ENCODE results near the gene C18orf63. TPM values are rescaled to one million over a fixed set of nuclear protein-coding genes. Genes with fewer than 3 reads are reported as not detected.

C18orf63 gene
- total RNA-seq, 2 experiments from 2014 or later: not detected

DNA sequence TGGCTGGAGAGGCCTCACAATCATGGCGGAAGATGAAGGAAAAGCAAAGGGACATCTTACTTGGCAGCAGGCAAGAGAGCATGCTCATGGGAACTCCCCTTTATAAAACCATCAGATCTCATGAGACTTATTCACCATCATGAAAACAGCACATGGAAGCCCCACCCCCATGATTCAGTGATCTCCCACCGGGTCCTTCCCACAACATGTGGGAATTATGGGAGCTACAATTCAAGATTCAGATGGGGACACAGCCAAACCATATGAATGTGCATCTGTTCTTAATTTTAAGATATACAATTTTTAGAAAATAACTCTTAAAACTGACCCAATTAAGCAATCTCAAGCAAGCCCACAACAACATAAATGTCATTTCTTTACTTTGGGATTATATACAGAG is 12.6 kb downstream of the C18orf63 start:
- Mint-ChIP-seq H3K27ac (no peak overlapping the region), H3K4me3 (no peak overlapping the region), H3K27me3 (peaks cover 3% of the 10 kb centered on the region), H3K4me1 (ENCODE audit: low read depth) (no peaks in the 10 kb centered on the region), H3K36me3 (ENCODE audit: low read depth) (no peaks in the 10 kb centered on the region), H3K9me3 (no peaks in the 10 kb centered on the region)
- Histone ChIP-seq H3K36me3 (ENCODE audit: insufficient read depth, low read length) (no peaks in the 10 kb centered on the region), H3K27ac (ENCODE audit: low read depth in 1 of 2, low read length in 2 of 2) (no peak overlapping the region), H3K27me3 (ENCODE audit: control insufficient read depth in 1 of 2, insufficient read depth in 2 of 2, low read length in 2 of 2) (peaks cover 0 to 14% of the 10 kb centered on the region in 2 experiments), H3K4me3 (ENCODE audit: low read length) (no peak overlapping the region), H3K4me1 (ENCODE audit: insufficient read depth, low read length) (no peaks in the 10 kb centered on the region), H3K9me3 (ENCODE audit: control insufficient read depth in 1 of 2, insufficient read depth in 1 of 2, low read length in 2 of 2) (no peaks in the 10 kb centered on the region)
- DNase-seq (no peak), ATAC-seq (ENCODE audit: poor library complexity) (no peak)
- intact Hi-C loops (cut with DNase I, micrococcal nuclease): no loop called here
- TF ChIP-seq, protein P1, sequence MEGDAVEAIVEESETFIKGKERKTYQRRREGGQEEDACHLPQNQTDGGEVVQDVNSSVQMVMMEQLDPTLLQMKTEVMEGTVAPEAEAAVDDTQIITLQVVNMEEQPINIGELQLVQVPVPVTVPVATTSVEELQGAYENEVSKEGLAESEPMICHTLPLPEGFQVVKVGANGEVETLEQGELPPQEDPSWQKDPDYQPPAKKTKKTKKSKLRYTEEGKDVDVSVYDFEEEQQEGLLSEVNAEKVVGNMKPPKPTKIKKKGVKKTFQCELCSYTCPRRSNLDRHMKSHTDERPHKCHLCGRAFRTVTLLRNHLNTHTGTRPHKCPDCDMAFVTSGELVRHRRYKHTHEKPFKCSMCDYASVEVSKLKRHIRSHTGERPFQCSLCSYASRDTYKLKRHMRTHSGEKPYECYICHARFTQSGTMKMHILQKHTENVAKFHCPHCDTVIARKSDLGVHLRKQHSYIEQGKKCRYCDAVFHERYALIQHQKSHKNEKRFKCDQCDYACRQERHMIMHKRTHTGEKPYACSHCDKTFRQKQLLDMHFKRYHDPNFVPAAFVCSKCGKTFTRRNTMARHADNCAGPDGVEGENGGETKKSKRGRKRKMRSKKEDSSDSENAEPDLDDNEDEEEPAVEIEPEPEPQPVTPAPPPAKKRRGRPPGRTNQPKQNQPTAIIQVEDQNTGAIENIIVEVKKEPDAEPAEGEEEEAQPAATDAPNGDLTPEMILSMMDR (IDR thresholded peaks at IDR 0.05): no peak
- ChIA-PET POLR2A (no interaction called here), CTCF (no interaction called here)

DNA sequence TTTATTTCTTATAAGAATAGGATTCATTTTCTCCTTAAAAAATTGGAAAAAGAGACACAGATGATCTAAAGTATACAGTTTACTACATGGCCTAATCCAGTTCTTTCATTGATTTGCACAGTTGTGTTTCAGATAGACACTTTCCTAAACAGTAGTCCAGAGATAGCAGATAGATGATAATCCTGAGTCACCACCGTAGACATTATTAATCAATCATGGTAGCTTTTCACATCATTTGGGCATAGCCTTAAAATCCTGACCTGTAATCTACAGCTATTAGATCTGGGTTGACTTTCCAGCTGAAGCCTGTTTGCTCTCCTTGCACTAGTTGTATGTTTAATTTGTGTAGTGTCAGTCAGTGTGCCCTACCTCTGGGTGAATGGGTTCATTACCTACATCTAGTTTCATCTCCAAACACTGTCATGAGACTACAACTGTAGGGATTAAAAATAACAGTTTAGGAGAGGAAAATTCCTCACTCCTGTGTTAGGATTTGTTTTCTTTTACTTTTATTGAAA is 14.1 kb downstream of the C18orf63 start:
- Mint-ChIP-seq H3K27me3 (peaks cover 3% of the 10 kb centered on the region), H3K4me3 (no peak overlapping the region), H3K4me1 (ENCODE audit: low read depth) (no peaks in the 10 kb centered on the region), H3K36me3 (ENCODE audit: low read depth) (no peaks in the 10 kb centered on the region), H3K27ac (no peak overlapping the region), H3K9me3 (no peaks in the 10 kb centered on the region)
- H3K4me1 ChIP-seq (ENCODE audit: insufficient read depth, low read length): no peaks in the 10 kb centered on the region
- H3K36me3 ChIP-seq (ENCODE audit: insufficient read depth, low read length): no peaks in the 10 kb centered on the region
- no peak for DNase-seq
- ChIA-PET POLR2A (no interaction called here), CTCF (interaction anchor here (0.9 to 1.2 kb wide), 2 partner anchors 12 to 58 kb away, joined by 3 to 5 read pairs; no protein-coding TSS in a partner anchor)
- no peak overlapping the region for H3K4me3 ChIP-seq (ENCODE audit: low read length)
- no peak for ATAC-seq (ENCODE audit: poor library complexity)
- H3K9me3 ChIP-seq (ENCODE audit: control insufficient read depth in 1 of 2, insufficient read depth in 1 of 2, low read length in 2 of 2): no peaks in the 10 kb centered on the region
- intact Hi-C loops (cut with DNase I, micrococcal nuclease): no loop called here
- H3K27me3 ChIP-seq (ENCODE audit: control insufficient read depth in 1 of 2, insufficient read depth in 2 of 2, low read length in 2 of 2): peaks cover 0 to 9% of the 10 kb centered on the region in 2 experiments
- TF ChIP-seq, protein P1 (IDR thresholded peaks at IDR 0.05): no peak
- H3K27ac ChIP-seq (ENCODE audit: low read depth in 1 of 2, low read length in 2 of 2): no peak overlapping the region

DNA sequence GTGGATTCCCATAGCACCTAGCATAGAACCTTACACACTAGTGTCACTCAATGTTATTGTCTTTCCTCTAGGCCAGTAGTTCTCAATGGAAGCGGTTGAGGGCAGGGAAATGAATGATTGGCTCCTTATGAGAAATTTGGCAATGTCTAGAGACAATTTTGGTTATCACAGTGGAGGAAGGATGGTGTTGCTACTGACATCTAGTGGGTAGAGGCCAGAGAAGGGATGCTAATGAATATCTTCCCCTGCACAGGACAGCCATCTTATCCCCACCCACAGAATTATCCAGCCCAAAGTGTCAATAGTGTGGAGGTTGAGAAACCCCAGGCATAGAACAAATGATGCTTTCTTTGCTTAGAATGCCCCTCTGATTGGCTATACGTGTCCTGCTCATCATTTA is 15.8 kb downstream of the C18orf63 start:
- Mint-ChIP-seq H3K27ac (no peak overlapping the region), H3K27me3 (no peaks in the 10 kb centered on the region), H3K4me1 (ENCODE audit: low read depth) (no peaks in the 10 kb centered on the region), H3K4me3 (no peak overlapping the region), H3K36me3 (ENCODE audit: low read depth) (no peaks in the 10 kb centered on the region), H3K9me3 (no peaks in the 10 kb centered on the region)
- TF ChIP-seq, protein P1 (IDR thresholded peaks at IDR 0.05): no peak
- H3K27ac ChIP-seq (ENCODE audit: low read depth in 1 of 2, low read length in 2 of 2): no peak overlapping the region
- DNase-seq (no peak), ATAC-seq (ENCODE audit: poor library complexity) (no peak)
- no peak overlapping the region for H3K4me3 ChIP-seq (ENCODE audit: low read length)
- no peaks in the 10 kb centered on the region for H3K4me1 ChIP-seq (ENCODE audit: insufficient read depth, low read length)
- H3K9me3 ChIP-seq (ENCODE audit: control insufficient read depth in 1 of 2, insufficient read depth in 1 of 2, low read length in 2 of 2): no peaks in the 10 kb centered on the region
- peaks cover 0 to 9% of the 10 kb centered on the region in 2 experiments for H3K27me3 ChIP-seq (ENCODE audit: control insufficient read depth in 1 of 2, insufficient read depth in 2 of 2, low read length in 2 of 2)
- ChIA-PET POLR2A (no interaction called here), CTCF (no interaction called here)
- H3K36me3 ChIP-seq (ENCODE audit: insufficient read depth, low read length): no peaks in the 10 kb centered on the region
- intact Hi-C loops (cut with DNase I, micrococcal nuclease): no loop called here
